MM.1S (cell line): ENCODE results near the gene CHST10.

Experiments
- DNase-seq: peaks from one replicate; pipeline ENCODE4 v3.0.0-alpha.2; 2015
- H2AFZ ChIP-seq: fragments of 300-600 bp; sonication (generic); 2 replicates; pipeline ENCODE4 v1.6.0; 2016; ENCODE audit warnings: antibody characterized with exemption, low read length
- H3F3A ChIP-seq: fragments of 300-600 bp; sonication (generic); 2 replicates; pipeline ENCODE4 v1.6.1; 2016; ENCODE audit warnings: mild to moderate bottlenecking, antibody characterized with exemption, low read length, moderate library complexity, mixed read lengths; ENCODE audit not compliant: insufficient read depth
- H3K27ac ChIP-seq: fragments of 300-600 bp; sonication (generic); 2 replicates; pipeline ENCODE4 v1.5.1; 2016; ENCODE audit warnings: mild to moderate bottlenecking, low read length
- H3K27me3 ChIP-seq: fragments of 300-600 bp; sonication (generic); replicated peaks from 2 replicates; pipeline ENCODE4 v1.6.0; 2016; ENCODE audit warnings: low read length; ENCODE audit not compliant: insufficient read depth
- H3K36me3 ChIP-seq: fragments of 300-600 bp; sonication (generic); replicated peaks from 2 replicates; pipeline ENCODE4 v1.6.1; 2016; ENCODE audit warnings: mild to moderate bottlenecking, low read length, mixed read lengths; ENCODE audit not compliant: insufficient read depth
- H3K4me1 ChIP-seq: fragments of 300-600 bp; sonication (generic); 2 replicates; pipeline ENCODE4 v1.6.1; 2016; ENCODE audit warnings: low read length, mixed read lengths
- H3K4me2 ChIP-seq: fragments of 300-600 bp; sonication (generic); 2 replicates; pipeline ENCODE4 v1.6.0; 2016; ENCODE audit warnings: low read depth, low read length
- H3K4me3 ChIP-seq: fragments of 300-600 bp; sonication (generic); 2 replicates; pipeline ENCODE4 v1.5.1; 2016; ENCODE audit warnings: low read length, mixed read lengths
- H3K79me2 ChIP-seq: fragments of 300-600 bp; sonication (generic); 2 replicates; pipeline ENCODE4 v1.6.1; 2016; ENCODE audit warnings: mixed run types, low read length, mixed read lengths
- H3K9ac ChIP-seq: fragments of 300-600 bp; sonication (generic); 2 replicates; pipeline ENCODE4 v1.6.1; 2016; ENCODE audit warnings: low read length, mixed read lengths
- H3K9me2 ChIP-seq: fragments of 300-600 bp; sonication (generic); replicated peaks from 2 replicates; pipeline ENCODE4 v1.6.1; 2016; ENCODE audit warnings: mild to moderate bottlenecking, low read length, mixed read lengths; ENCODE audit not compliant: insufficient read depth
- H3K9me3 ChIP-seq: fragments of 300-600 bp; sonication (generic); replicated peaks from 2 replicates; pipeline ENCODE4 v1.6.1; 2016; ENCODE audit warnings: mild to moderate bottlenecking, low read length, mixed read lengths; ENCODE audit not compliant: insufficient read depth
- H4K20me1 ChIP-seq: fragments of 300-600 bp; sonication (generic); 2 replicates; pipeline ENCODE4 v1.6.1; 2016; ENCODE audit warnings: mild to moderate bottlenecking, low read length, moderate library complexity, mixed read lengths; ENCODE audit not compliant: insufficient read depth
- EZH2 ChIP-seq: fragments of 300-600 bp; sonication (generic); optimal IDR thresholded peaks from 2 replicates; pipeline ENCODE3; 2017; ENCODE audit warnings: low read depth, mild to moderate bottlenecking, antibody characterized with exemption, low read length, mixed read lengths
- EZH2phosphoT487 ChIP-seq: fragments of 300-600 bp; sonication (generic); IDR thresholded peaks from 2 replicates; pipeline ENCODE4 v1.6.1; 2018; ENCODE audit warnings: antibody characterized with exemption, low read length
- TF ChIP-seq, protein P1 (sequence below): fragments of 300-600 bp; sonication (generic); IDR thresholded peaks from 2 replicates; pipeline ENCODE4 v1.5.1; 2016; ENCODE audit warnings: antibody characterized with exemption, low read length, mixed read lengths

Gene CHST10

DNA sequence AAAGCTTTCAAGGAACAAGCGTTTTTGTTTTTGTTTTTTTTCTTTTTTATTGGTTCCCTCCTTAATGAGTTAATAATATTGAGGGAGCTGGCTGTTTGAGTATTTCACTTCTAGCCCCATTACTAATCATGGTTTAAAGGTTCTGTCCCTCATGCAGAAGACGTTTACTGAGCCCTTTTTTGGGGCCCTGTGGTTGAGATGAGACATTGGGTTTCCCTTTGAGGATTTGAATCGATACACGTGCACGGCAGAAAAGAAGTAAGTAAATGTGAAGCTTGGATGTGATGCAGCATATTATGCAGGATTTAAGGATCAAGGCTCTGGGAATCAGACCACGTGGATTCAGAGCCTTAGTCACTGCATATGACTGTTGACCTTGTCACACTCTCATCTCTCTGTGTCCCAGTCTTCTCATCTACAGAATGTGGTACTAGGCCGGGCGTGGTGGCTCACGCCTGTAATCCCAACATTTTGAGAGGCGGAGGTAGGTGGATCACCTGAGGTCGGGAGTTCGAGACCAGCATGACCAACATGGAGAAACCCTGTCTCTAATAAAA, 1.0 kb upstream of the CHST10 start:
- H3K79me2 ChIP-seq: no peaks in the 10 kb centered on the region
- H3K4me3 ChIP-seq: no peak overlapping the region
- H3K4me1 ChIP-seq: no peaks in the 10 kb centered on the region
- no peaks in the 10 kb centered on the region for H3F3A ChIP-seq
- H2AFZ ChIP-seq: no peak overlapping the region
- H3K4me2 ChIP-seq: no peak overlapping the region
- no peaks in the 10 kb centered on the region for H3K36me3 ChIP-seq
- no peaks in the 10 kb centered on the region for H3K9me2 ChIP-seq
- H3K9me3 ChIP-seq: no peaks in the 10 kb centered on the region
- H3K9ac ChIP-seq: no peak overlapping the region
- H4K20me1 ChIP-seq: no peaks in the 10 kb centered on the region
- DNase-seq: no peak
- TF ChIP-seq, protein P1, sequence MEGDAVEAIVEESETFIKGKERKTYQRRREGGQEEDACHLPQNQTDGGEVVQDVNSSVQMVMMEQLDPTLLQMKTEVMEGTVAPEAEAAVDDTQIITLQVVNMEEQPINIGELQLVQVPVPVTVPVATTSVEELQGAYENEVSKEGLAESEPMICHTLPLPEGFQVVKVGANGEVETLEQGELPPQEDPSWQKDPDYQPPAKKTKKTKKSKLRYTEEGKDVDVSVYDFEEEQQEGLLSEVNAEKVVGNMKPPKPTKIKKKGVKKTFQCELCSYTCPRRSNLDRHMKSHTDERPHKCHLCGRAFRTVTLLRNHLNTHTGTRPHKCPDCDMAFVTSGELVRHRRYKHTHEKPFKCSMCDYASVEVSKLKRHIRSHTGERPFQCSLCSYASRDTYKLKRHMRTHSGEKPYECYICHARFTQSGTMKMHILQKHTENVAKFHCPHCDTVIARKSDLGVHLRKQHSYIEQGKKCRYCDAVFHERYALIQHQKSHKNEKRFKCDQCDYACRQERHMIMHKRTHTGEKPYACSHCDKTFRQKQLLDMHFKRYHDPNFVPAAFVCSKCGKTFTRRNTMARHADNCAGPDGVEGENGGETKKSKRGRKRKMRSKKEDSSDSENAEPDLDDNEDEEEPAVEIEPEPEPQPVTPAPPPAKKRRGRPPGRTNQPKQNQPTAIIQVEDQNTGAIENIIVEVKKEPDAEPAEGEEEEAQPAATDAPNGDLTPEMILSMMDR: no peak
- TF ChIP-seq EZH2 (no peak), EZH2phosphoT487 (no peak)
- no peak overlapping the region for H3K27ac ChIP-seq
- no peaks in the 10 kb centered on the region for H3K27me3 ChIP-seq

DNA sequence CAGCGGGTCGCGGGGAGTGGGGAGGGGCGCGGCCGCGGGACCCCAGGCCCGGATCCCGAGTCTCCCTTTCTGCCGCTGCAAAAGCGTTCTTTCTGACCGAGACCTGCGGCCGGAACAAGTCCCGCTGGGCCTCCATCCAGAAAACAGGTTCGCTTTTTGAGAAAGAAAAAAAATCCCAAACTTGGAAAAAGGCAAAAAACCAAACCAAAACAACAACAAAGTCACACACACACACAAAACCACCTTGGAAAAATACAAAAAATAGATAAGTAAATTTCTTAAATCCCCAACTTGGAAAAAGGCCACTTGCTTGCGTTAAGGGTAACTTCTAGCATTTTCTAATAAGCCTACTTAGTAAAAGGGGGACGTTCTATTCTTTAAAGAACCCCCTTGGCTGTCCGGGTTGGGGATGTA, 250 bp upstream of the CHST10 start:
- DNase-seq: no peak
- Histone ChIP-seq H3K4me1 (no peaks in the 10 kb centered on the region), H4K20me1 (no peaks in the 10 kb centered on the region), H3K79me2 (no peaks in the 10 kb centered on the region), H3K36me3 (no peaks in the 10 kb centered on the region), H3K4me3 (peak overlapping the region; percentile 31; the same call in 1 of the 2 replicates), H3F3A (no peaks in the 10 kb centered on the region), H3K9ac (no peak overlapping the region), H3K27me3 (no peaks in the 10 kb centered on the region), H3K9me3 (no peaks in the 10 kb centered on the region), H3K4me2 (no peak overlapping the region), H2AFZ (no peak overlapping the region), H3K9me2 (no peaks in the 10 kb centered on the region), H3K27ac (no peak overlapping the region)
- TF ChIP-seq, protein P1: no peak
- no peak for TF ChIP-seq EZH2
- TF ChIP-seq EZH2phosphoT487: no peak

DNA sequence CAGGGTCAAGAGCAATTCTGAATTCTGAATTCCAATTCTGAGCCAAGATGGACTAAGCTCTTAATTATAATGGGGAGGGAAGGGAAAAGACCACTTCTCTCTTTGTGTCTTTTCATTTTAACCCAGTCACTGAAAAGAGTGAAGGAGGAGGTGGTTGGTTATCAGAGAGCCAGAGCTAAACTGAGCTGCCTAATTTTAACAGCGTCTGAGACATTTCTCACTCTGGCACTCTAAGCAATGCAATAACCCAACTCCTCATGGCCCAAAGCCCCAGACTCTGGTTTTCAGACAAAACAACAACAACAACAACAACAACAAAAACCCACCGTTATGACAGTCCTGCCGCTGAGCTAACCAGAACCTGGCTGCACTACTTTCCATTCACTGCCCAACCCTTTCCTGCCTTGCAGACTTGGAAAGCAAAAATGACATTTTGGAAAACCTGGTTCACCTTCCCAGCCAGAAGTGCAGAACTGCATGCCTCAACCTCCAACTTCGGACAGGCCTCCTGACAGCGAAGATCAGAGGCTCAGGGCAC, 1.0 kb downstream of the CHST10 start:
- no peaks in the 10 kb centered on the region for H3F3A ChIP-seq

More for the DNA sequence above, 1.0 kb downstream of the CHST10 start:
- no peaks in the 10 kb centered on the region for H3K27me3 ChIP-seq
- H3K27ac ChIP-seq: no peak overlapping the region
- peak overlapping the region; percentile 35; the same call in 1 of the 2 replicates for H3K4me2 ChIP-seq
- no peak for DNase-seq
- no peaks in the 10 kb centered on the region for H4K20me1 ChIP-seq
- H3K9me3 ChIP-seq: no peaks in the 10 kb centered on the region
- H3K79me2 ChIP-seq: no peaks in the 10 kb centered on the region
- peak overlapping the region; percentile 44; the same call in 1 of the 2 replicates for H2AFZ ChIP-seq
- peak overlapping the region; percentile 50; the same call in 1 of the 2 replicates for H3K4me3 ChIP-seq
- no peaks in the 10 kb centered on the region for H3K4me1 ChIP-seq
- H3K9ac ChIP-seq: no peak overlapping the region
- H3K36me3 ChIP-seq: no peaks in the 10 kb centered on the region
- H3K9me2 ChIP-seq: no peaks in the 10 kb centered on the region
- TF ChIP-seq EZH2phosphoT487 (no peak), EZH2 (no peak)
- TF ChIP-seq, protein P1: no peak
